Stimulated activated naive CD8-positive, alpha-beta T cell treated with anti-CD3 and anti-CD28 coated beads, Interleukin-15, amount 100 ng/mL, for 72 hours (primary cell): ENCODE results near the gene PDE6C.
A peak's percentile ranks its signal among the peaks of the same experiment; 100 is the strongest.

Experiments
- ATAC-seq: fragments of 150-1000 bp; cut with Tn5 transposase; 2 replicates; pipeline ENCODE4 v1.10.0; 2021; ENCODE audit warnings: mild to moderate bottlenecking, moderate library complexity
- DNase-seq, 2 donors: peaks; one replicate each; pipeline ENCODE4 v3.0.0; 2021 to 2022
- H3K27ac Mint-ChIP-seq, 2 donors: one replicate each; pipeline ENCODE4 v1.8.0; 2022; ENCODE audit warnings: mild to moderate bottlenecking in 2 of 2, mixed read lengths in 2 of 2, moderate library complexity in 2 of 2
- H3K27me3 Mint-ChIP-seq: one replicate; pipeline ENCODE4 v1.8.0; 2022; ENCODE audit warnings: mixed read lengths
- H3K4me1 Mint-ChIP-seq: one replicate; pipeline ENCODE4 v1.8.0; 2022; ENCODE audit warnings: mild to moderate bottlenecking, mixed read lengths
- H3K4me3 Mint-ChIP-seq, 2 donors: one replicate each; pipeline ENCODE4 v1.8.0; 2022; ENCODE audit warnings: mild to moderate bottlenecking in 2 of 2, mixed read lengths in 2 of 2, moderate library complexity in 1 of 2
- H3K9me3 Mint-ChIP-seq, 2 donors: one replicate each; pipeline ENCODE4 v1.8.0; 2022; ENCODE audit warnings: mixed read lengths in 2 of 2

PDE6C gene

DNA sequence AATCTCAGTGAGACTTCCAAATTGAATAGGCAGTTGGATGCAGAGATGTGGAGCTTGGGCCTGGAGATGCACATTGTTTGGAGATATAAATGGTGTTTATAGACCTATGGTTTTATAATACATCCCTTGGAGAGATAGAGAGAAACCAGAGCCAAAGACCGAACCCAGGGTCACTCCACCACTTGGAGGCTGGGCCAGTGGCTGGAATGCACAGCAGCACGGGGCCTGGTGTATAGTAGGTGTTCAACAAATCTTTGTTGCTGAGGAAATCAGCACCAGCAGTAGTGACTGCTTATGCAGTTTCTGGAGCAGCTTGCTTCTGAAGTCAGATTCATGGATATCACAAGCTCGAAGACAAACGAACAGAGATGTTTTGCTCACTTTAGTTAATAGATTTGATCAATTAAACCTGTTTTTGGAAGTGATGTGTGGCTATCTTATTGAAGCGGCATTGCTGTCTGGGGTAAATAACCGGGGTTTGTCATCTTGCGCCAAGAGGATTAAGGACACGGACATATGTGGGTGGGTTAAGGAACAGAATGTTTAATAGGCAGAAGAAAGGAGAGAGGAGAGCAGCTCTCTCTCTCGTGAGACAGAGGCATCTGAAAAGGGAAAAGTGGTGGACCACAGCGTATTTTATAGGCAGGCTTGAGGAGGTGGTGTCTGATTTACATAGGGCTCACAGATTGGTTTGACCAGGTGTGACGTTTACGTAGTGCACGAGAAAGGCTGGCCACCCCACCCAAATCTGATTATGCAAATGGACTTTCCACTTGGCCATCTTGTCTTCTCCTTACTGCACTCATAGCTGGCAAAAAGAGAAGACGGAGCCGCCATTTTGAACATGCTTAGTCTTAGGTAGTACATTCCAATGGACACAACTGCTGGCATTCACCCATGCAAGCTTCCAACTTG lies 22.4 kb upstream of the PDE6C start:
- no peaks in the 10 kb centered on the region for H3K4me1 Mint-ChIP-seq
- no peak for DNase-seq
- peaks cover 12% of the 10 kb centered on the region for H3K27me3 Mint-ChIP-seq
- no peak overlapping the region for H3K27ac Mint-ChIP-seq
- no peak for ATAC-seq
- H3K4me3 Mint-ChIP-seq, result no peak overlapping the region
- H3K9me3 Mint-ChIP-seq, result no peaks in the 10 kb centered on the region

DNA sequence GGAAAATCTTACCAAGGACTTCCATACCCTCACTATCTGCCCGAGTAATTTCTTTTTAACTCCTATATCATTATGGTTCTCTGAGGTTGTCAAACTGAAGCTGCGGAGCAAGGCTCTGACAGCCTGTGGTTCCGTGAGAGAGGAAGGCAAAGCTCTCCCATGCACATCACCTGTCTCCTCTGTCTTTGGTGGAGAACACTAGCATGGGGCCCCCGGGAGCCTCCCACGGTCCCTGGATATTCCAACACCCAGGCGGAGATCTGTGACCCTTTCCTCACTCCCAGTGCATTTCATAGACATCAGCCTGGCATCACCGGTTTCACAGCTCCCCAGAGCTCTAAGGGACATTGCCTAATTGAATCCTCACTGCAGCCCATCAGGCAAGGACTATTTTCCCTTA lies 21.7 kb upstream of the PDE6C start:
- Mint-ChIP-seq H3K9me3 (no peaks in the 10 kb centered on the region), H3K27ac (no peak overlapping the region), H3K4me3 (no peak overlapping the region), H3K4me1 (no peaks in the 10 kb centered on the region), H3K27me3 (peaks cover 12% of the 10 kb centered on the region)
- DNase-seq (no peak), ATAC-seq (no peak)

DNA sequence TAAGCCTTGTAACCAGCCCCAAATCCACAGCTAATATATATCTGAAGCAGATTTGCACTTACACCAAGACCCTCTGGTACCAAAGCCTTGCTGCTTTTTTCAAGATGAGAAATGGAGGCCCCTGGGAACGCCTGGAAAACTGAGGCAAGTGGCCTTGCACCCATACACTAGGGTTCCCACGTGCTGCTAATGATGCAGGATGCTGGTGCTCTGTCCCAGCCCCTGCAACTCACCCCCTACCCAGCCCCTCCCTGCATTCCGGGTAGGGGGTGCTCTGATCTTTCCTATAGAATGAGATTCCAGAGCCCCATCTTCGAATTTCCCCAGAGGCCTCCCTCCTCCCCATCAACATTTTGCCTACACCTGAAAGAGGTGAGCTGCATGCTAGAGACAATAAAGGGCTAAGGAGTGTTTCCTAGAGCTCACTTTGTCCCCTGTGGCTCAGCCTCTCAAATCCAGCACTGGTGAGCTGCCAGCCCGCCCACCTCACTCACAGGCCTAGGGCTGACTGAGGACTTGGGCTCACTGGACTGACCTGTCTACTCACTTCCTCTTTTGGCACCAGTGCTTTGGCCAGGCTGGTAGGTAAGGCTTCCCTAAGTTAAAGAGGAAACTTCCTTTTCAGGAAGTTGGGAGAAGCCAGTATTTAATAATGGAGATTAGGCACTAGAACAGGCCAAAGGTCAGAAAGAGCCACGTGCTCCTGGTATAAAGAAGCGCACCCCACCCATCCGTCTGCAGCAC lies 21.1 kb upstream of the PDE6C start:
- Mint-ChIP-seq H3K4me3 (no peak overlapping the region), H3K9me3 (no peaks in the 10 kb centered on the region), H3K27ac (no peak overlapping the region), H3K27me3 (peaks cover 12% of the 10 kb centered on the region), H3K4me1 (no peaks in the 10 kb centered on the region)
- DNase-seq, result no peak
- no peak for ATAC-seq

DNA sequence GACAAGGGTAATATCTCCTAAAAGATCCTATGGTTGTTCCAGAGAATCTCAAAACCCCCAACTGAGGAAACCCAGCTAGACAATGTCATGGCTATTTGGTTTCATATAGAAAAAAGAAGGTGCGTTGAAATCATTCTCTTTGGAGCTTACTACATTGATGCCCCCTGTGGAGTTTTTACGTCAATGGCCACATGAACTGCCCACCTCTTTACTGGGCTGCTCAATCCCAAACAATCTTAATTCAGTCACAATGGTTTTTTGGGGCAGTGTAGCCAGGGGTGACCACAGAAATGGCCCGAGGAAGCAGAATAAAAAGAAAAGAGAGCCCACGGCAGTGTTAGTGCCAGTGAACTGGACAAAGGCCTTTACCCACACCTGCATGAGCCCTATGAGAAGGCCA lies 19.1 kb upstream of the PDE6C start:
- no peak for ATAC-seq
- Mint-ChIP-seq H3K9me3 (no peaks in the 10 kb centered on the region), H3K27ac (no peak overlapping the region), H3K4me3 (no peak overlapping the region), H3K4me1 (no peaks in the 10 kb centered on the region), H3K27me3 (peaks cover 12% of the 10 kb centered on the region)
- no peak for DNase-seq

DNA sequence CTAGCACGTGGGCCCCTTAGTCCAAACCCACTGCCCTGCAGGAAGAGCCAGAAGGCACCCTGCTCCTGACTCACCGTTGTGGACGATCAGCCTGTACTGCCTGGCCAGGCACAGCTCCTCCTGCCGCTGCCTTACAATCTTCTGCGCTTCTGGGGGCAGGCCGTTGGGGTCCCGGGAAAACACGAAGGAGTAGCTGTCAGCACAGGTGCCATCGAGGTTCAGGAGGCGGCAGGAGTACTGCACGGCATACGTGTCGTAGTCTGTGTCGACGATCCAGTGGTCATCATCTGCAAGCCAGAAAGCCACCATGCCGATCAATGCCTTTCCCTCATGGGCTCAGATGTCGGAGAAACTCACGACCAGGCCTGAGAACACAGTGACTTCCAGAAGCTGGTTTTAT lies 18.6 kb upstream of the PDE6C start:
- H3K9me3 Mint-ChIP-seq, result no peaks in the 10 kb centered on the region
- ATAC-seq (no peak), DNase-seq (no peak)
- H3K27me3 Mint-ChIP-seq, result peaks cover 8% of the 10 kb centered on the region
- H3K4me3 Mint-ChIP-seq, result no peak overlapping the region
- no peaks in the 10 kb centered on the region for H3K4me1 Mint-ChIP-seq
- no peak overlapping the region for H3K27ac Mint-ChIP-seq

GRCh38 chr10:93594518-93594917 lies 17.8 kb upstream of the PDE6C start:
- Mint-ChIP-seq H3K4me3 (no peak overlapping the region), H3K9me3 (no peaks in the 10 kb centered on the region), H3K27me3 (peaks cover 5% of the 10 kb centered on the region), H3K4me1 (no peaks in the 10 kb centered on the region), H3K27ac (no peak overlapping the region)
- no peak for DNase-seq
- no peak for ATAC-seq

DNA sequence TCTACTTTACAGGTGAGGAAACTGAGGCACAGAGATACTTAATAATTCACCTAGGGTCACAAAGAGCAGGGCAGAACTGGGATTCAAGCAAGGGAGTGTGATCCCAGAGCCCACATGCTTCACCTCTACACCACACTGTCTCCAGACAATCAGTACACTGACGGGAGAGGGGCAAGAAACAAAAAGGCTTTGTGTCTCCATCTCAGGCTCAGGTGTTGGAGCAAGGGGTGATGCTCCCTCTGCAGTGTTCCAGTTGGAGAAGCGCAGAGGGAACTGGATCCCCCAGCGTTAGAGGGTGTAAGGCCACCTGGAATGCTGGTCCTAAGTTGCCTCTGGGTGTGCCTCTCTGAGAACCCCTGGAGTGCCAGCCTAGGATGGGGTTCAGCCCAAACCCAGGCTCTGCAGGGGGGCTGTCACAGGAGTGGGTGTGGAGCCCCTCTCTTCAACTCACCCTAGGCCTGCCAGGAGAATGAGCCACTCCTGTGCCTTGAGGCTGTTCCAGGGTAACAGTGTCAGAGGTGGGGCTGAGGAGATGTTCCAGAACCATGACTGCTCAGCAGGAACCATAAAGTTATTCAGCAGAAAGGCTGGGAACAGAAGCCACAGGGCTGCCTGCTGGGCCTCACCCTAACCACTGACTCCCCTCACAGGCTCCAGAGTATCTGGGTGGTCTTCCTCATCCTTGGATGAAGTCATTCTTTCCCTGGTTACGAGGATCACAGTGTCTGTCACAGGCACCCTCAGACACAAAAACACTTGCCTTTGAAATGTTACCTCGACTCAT lies 16.8 kb upstream of the PDE6C start:
- peak; percentile 32 for ATAC-seq
- H3K4me3 Mint-ChIP-seq, result no peak overlapping the region
- DNase-seq, result no peak
- peaks cover 15% of the 10 kb centered on the region for H3K27me3 Mint-ChIP-seq
- no peaks in the 10 kb centered on the region for H3K9me3 Mint-ChIP-seq
- H3K27ac Mint-ChIP-seq, result no peak overlapping the region
- no peaks in the 10 kb centered on the region for H3K4me1 Mint-ChIP-seq

DNA sequence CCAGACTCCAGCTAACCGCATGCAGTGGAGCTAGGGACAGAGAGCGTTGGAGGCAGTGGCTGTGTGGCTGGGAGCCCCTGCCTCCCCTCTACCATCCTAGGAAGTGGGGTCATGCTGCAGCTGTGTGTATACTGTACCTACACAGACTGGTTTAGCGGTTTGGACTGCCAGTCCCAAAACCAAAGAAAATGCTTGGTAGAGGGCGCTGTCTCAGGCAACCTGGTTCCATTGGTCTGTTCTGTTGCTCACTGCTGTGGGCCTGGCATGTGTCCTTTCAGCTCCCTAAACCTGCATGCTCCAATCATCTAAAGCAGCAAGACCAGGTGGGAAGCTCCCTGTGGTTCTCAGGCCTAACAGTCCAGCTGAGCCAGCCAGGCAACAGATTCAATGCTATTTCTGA lies 15.8 kb upstream of the PDE6C start:
- Mint-ChIP-seq H3K4me1 (no peaks in the 10 kb centered on the region), H3K27ac (no peak overlapping the region), H3K27me3 (peaks cover 21% of the 10 kb centered on the region), H3K9me3 (no peaks in the 10 kb centered on the region), H3K4me3 (no peak overlapping the region)
- DNase-seq, result no peak
- no peak for ATAC-seq

DNA sequence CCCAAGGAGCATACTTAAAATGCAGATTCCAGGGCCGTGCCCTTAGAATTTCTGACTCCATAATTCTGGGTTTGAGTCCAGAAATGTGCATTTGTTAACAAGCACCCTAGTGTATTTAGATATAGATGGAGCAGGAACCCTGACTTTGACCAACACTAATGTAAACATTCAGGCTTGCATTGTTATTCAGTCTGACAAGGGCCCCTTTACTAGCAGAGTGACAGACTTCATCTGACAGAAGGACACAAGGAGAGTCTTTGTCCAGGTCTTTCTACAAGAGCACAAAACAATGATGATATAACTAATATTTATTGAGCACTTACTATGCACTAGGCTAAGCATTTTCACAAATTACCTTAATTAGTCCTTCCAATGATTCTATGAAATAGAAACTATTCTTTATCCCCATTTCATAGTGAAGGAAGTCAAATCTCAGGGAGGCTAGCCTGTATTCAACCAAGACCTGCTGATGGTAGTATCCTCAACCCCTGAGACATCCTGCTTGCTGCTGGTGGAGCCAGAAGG lies 15.2 kb upstream of the PDE6C start:
- no peak for ATAC-seq
- no peak for DNase-seq
- Mint-ChIP-seq H3K4me3 (no peak overlapping the region), H3K27ac (no peak overlapping the region), H3K27me3 (peaks cover 27% of the 10 kb centered on the region), H3K4me1 (no peaks in the 10 kb centered on the region), H3K9me3 (no peaks in the 10 kb centered on the region)

DNA sequence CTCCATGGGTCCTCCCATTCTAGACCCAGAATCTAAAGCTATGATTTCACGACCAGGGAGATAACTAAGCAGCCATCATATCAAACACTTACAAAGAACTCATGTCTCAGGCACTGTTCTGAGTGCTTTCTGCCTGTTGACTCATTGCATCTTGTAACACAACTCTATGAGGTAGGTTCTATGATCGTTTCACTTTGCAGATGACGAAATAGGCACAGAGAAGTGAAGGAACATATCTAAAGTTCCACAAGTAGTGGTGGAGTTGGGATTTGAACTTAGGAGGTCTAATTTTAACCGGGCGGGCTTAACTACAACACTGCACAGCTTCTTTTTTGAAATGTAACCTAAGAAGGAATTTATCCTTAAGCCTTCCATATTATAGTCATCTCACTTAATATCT lies 14.2 kb upstream of the PDE6C start:
- no peak for ATAC-seq
- no peaks in the 10 kb centered on the region for H3K9me3 Mint-ChIP-seq

GRCh38 chr10:93599335-93599734 lies 13.0 kb upstream of the PDE6C start:
- Mint-ChIP-seq H3K4me3 (no peak overlapping the region), H3K27me3 (peaks cover 48% of the 10 kb centered on the region), H3K9me3 (no peaks in the 10 kb centered on the region), H3K27ac (no peak overlapping the region), H3K4me1 (no peaks in the 10 kb centered on the region)
- ATAC-seq (no peak), DNase-seq (no peak)

More for the DNA sequence above, 14.2 kb upstream of the PDE6C start:
- no peaks in the 10 kb centered on the region for H3K4me1 Mint-ChIP-seq
- no peak overlapping the region for H3K27ac Mint-ChIP-seq
- DNase-seq, result no peak
- H3K27me3 Mint-ChIP-seq, result peaks cover 37% of the 10 kb centered on the region
- no peak overlapping the region for H3K4me3 Mint-ChIP-seq

- Mint-ChIP-seq H3K27me3 (peaks cover 50% of the 10 kb centered on the region), H3K27ac (no peak overlapping the region), H3K4me1 (no peaks in the 10 kb centered on the region), H3K9me3 (no peaks in the 10 kb centered on the region), H3K4me3 (no peak overlapping the region)
- no peak for ATAC-seq
- DNase-seq, result no peak
These were observed 12.6 kb upstream of the PDE6C start for GRCh38 chr10:93599778-93600177.

DNA sequence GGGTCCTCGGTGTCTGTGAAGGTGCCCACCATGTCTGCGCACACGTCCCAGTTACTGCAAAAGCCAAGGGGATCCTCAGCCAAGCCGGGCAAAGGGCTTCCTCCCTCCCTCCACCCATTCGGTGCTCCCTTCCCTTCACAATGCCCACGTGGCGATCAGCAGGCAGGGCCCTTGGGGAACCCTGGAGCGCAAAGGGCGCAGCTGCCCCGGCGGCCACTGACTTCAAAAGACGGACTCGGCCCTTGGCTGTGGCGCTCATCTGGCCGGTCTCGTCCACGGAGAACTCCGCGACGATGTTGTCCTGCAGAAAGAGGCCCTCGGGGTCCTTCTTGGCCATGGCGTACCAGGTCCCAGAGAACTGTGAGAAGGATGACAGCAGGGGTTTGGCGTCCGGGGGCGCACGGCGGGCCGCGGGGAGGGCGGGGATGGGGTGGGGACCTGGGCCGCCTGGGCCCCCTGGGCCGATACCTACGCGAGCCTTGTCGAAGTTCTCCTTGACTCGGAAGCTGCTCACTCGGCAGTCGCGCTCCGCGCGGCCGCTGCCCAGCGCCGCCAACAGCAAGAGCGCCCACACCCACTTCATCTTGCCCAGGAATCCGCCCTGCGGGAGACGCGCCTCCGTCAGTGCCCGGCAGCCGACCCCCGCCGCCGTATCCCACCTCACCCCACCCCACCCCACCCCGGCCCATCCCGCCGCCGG lies 11.7 kb upstream of the PDE6C start:
- Mint-ChIP-seq H3K27ac (no peak overlapping the region), H3K4me3 (no peak overlapping the region), H3K4me1 (no peaks in the 10 kb centered on the region), H3K27me3 (peaks cover 50% of the 10 kb centered on the region), H3K9me3 (no peaks in the 10 kb centered on the region)
- ATAC-seq (peak; percentile 26), DNase-seq (no peak)

DNA sequence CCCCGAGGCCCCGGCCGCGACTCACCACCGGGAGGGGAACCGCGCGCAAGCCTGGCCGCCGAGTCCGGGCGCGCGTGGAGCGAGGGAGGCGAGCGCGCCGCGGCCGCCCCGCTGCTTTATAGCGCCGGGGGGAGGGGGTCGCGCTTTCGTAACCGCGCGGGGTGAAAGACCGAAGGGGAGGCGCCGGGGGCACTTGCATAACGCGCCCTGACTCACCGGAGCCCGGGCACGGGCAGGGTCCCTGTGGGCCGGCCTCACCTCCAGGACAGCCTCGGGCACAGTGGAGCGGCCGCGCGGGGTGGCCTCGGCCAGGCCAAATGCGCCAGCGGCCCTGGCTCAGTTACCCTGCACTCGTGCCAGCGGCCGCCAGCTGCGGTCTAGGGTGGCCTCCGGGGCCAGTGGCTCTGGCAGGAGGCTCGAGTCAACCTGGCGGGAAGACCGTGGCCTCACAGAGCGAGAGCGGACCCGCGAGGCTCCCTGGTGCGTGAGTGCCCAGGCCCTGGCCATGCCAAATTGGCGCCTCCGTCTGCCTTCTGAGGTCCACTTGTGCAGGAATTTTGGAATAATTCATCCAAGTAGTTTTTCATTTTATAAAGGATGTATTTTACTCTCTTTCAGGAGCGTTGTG lies 11.1 kb upstream of the PDE6C start, which contains the start of gene RBP4:
RBP4 (minus strand) TSS at position 90 of the 628 bp plus-strand sequence. CDS start 207 bp downstream, outside the sequence.
- H3K4me3 Mint-ChIP-seq, result no peak within 1 kb of the TSS
- DNase-seq, result no peak
- H3K27ac Mint-ChIP-seq, result no peak within 1 kb of the TSS
- peaks cover 0 to 1% of the 10 kb centered on the region in 2 donors for H3K9me3 Mint-ChIP-seq
- H3K4me1 Mint-ChIP-seq, result no peaks in the 10 kb centered on the region
- peaks cover 55% of the 10 kb centered on the region for H3K27me3 Mint-ChIP-seq
- peak; percentile 45 for ATAC-seq
